SJSA1 (cell line): ENCODE results near the gene C2orf92. TPM values are rescaled to one million over a fixed set of nuclear protein-coding genes. Genes with fewer than 3 reads are reported as not detected.
"Not testable (repeated sequence)": the region's sequence is repeated elsewhere in the genome, so short reads cannot be mapped to it uniquely, and the experiment has no call there.

Source experiments
- DNase-seq, 2 experiments: peaks; one replicate each; pipeline ENCODE4 v3.0.0-alpha.2; 2015 to 2020; ENCODE audit warnings: low spot score in 2 of 2, low read depth in 1 of 2
- H3K27ac ChIP-seq: fragments of 250-450 bp; sonication (Bioruptor Pico); 2 replicates; pipeline ENCODE4 v1.5.1; 2020; ENCODE audit warnings: mild to moderate bottlenecking, moderate library complexity
- H3K27me3 ChIP-seq: fragments of 250-450 bp; sonication (Bioruptor Pico); replicated peaks from 2 replicates; pipeline ENCODE4 v1.5.1; 2020; ENCODE audit warnings: mild to moderate bottlenecking, moderate library complexity
- H3K36me3 ChIP-seq: fragments of 250-450 bp; sonication (Bioruptor Pico); 2 replicates; pipeline ENCODE4 v1.5.1; 2020; ENCODE audit warnings: mild to moderate bottlenecking
- H3K4me1 ChIP-seq: fragments of 250-450 bp; sonication (Bioruptor Pico); replicated peaks from 2 replicates; pipeline ENCODE4 v1.6.1; 2021; ENCODE audit warnings: mild to moderate bottlenecking
- H3K4me3 ChIP-seq: fragments of 250-450 bp; sonication (Bioruptor Pico); 2 replicates; pipeline ENCODE4 v1.5.1; 2020; ENCODE audit warnings: mild to moderate bottlenecking
- H3K9me3 ChIP-seq: fragments of 250-450 bp; sonication (Bioruptor Pico); replicated peaks from 2 replicates; pipeline ENCODE4 v1.5.1; 2020; ENCODE audit warnings: mild to moderate bottlenecking
- total RNA-seq: library from RNA; depleted of rRNA; stranded (reverse); fragments of >200 nt; shearing (Covaris generic); gene quantifications from 2 replicates; pipeline ENCODE4 v1.2.3, GENCODE V29; 2014

The C2orf92 gene
- total RNA-seq, 1 experiment from 2014 or later, result 0.24 TPM

GRCh38 chr2:97707362-97708047 lies 38.0 kb downstream of the C2orf92 start:
- no peak overlapping the region for H3K4me3 ChIP-seq
- no peaks in the 10 kb centered on the region for H3K36me3 ChIP-seq
- peaks cover 9% of the 10 kb centered on the region for H3K27me3 ChIP-seq
- DNase-seq, result no peak
- H3K4me1 ChIP-seq, result no peaks in the 10 kb centered on the region
- no peak overlapping the region for H3K27ac ChIP-seq
- H3K9me3 ChIP-seq, result no peaks in the 10 kb centered on the region

- Histone ChIP-seq H3K4me1 (no peaks in the 10 kb centered on the region), H3K36me3 (no peaks in the 10 kb centered on the region), H3K27me3 (peaks cover 9% of the 10 kb centered on the region), H3K9me3 (no peaks in the 10 kb centered on the region), H3K4me3 (no peak overlapping the region), H3K27ac (no peak overlapping the region)
- no peak for DNase-seq
These were observed 38.5 kb downstream of the C2orf92 start for GRCh38 chr2:97708048-97708380.

DNA sequence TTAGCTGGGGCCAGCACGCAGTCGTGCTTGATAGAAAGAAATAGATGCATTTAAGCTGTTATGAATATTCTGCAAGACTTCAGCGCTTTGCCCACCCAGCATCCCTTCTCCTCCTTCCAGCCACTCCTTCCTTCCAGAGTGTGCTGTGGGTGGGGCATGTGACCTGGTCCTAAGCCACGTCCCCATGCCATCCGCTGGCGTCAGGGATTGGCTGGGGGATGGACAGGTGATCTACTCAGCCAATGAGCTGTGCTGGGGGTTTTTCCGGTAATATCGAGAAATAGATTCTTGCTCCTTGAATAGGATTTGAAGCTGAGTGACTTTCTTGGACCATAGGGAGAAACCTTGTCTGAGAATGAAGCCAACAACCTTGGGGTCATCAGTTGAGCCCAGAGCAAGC lies 39.1 kb downstream of the C2orf92 start:
- H3K4me3 ChIP-seq, result no peak overlapping the region
- peaks cover 8% of the 10 kb centered on the region for H3K27me3 ChIP-seq
- H3K9me3 ChIP-seq, result no peaks in the 10 kb centered on the region

DNA sequence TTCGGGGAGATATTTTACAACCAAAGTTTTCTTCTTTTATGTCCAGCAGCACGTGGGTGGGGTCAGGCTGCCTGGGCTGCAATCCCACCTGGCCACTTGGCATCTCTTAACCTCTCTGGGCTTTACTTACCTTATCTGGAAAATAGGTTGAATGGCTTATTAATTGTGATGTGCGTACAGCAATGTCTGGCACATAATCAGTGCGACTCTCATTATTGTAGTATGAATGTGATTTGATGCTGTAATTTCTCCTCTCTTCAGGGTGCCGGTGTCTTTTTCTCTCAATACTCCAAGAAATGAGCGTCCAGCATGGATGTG lies 41.8 kb downstream of the C2orf92 start:
- no peaks in the 10 kb centered on the region for H3K27me3 ChIP-seq
- H3K27ac ChIP-seq, result no peak overlapping the region
- no peak overlapping the region for H3K4me3 ChIP-seq
- no peaks in the 10 kb centered on the region for H3K4me1 ChIP-seq
- H3K9me3 ChIP-seq, result no peaks in the 10 kb centered on the region
- H3K36me3 ChIP-seq, result no peaks in the 10 kb centered on the region
- no peak for DNase-seq

More for the DNA sequence above, 39.1 kb downstream of the C2orf92 start:
- Histone ChIP-seq H3K4me1 (no peaks in the 10 kb centered on the region), H3K36me3 (no peaks in the 10 kb centered on the region), H3K27ac (no peak overlapping the region)
- DNase-seq, result no peak

DNA sequence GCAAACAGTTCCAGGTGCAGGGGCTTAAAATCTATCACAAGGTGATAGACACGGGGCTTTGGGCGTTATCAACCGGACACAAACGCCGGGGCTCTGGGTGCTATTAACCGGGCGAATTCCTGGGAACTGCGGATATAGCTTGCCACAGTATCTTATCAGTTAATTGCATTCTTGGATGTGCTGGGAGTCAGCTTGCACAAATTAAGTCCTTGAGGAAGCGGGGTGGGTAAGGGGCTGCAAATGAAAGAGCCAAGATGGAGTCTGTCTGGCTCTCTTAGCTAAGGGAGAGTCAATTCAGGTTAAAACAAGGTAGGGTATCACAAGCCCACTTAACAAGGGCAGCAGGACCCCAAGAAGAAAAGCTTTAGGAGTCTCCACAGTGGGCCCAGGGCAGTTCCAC lies 42.7 kb downstream of the C2orf92 start:
- H3K36me3 ChIP-seq, DNase-seq: not testable (repeated sequence)

GRCh38 chr2:97712693-97713295 lies 43.3 kb downstream of the C2orf92 start:
- H3K4me1 ChIP-seq, result no peaks in the 10 kb centered on the region
- DNase-seq, result no peak
- no peak overlapping the region for H3K27ac ChIP-seq
- H3K9me3 ChIP-seq, result no peaks in the 10 kb centered on the region
- no peak overlapping the region for H3K4me3 ChIP-seq
- no peaks in the 10 kb centered on the region for H3K36me3 ChIP-seq
- no peaks in the 10 kb centered on the region for H3K27me3 ChIP-seq

More for the DNA sequence above, 42.7 kb downstream of the C2orf92 start:
- H3K9me3 ChIP-seq, H3K4me1 ChIP-seq, H3K27ac ChIP-seq, H3K27me3 ChIP-seq, H3K4me3 ChIP-seq: not testable (repeated sequence)

- H3K27me3 ChIP-seq, result no peaks in the 10 kb centered on the region
- no peaks in the 10 kb centered on the region for H3K4me1 ChIP-seq
- H3K27ac ChIP-seq, result no peak within 1 kb of the TSS
- no peak within 1 kb of the TSS for H3K4me3 ChIP-seq
- no peaks in the 10 kb centered on the region for H3K36me3 ChIP-seq
- DNase-seq, result no peak
- no peaks in the 10 kb centered on the region for H3K9me3 ChIP-seq
These were observed 44.0 kb downstream of the C2orf92 start, which contains the start of gene ZAP70 for GRCh38 chr2:97713296-97714083. TSS of gene ZAP70 (plus strand) at chr2:97713576. CDS start at chr2:97724037, 10,461 bp downstream.

- Histone ChIP-seq H3K9me3 (no peaks in the 10 kb centered on the region), H3K27ac (no peak overlapping the region), H3K36me3 (no peaks in the 10 kb centered on the region), H3K27me3 (no peaks in the 10 kb centered on the region), H3K4me3 (no peak overlapping the region), H3K4me1 (no peaks in the 10 kb centered on the region)
- no peak for DNase-seq
These were observed 44.8 kb downstream of the C2orf92 start for GRCh38 chr2:97714084-97714949.

- no peak overlapping the region for H3K4me3 ChIP-seq
- no peaks in the 10 kb centered on the region for H3K9me3 ChIP-seq
- H3K27me3 ChIP-seq, result no peaks in the 10 kb centered on the region
- DNase-seq, result no peak
- no peak overlapping the region for H3K27ac ChIP-seq
- H3K4me1 ChIP-seq, result no peaks in the 10 kb centered on the region
- no peaks in the 10 kb centered on the region for H3K36me3 ChIP-seq
These were observed 45.6 kb downstream of the C2orf92 start for GRCh38 chr2:97714950-97715652.

DNA sequence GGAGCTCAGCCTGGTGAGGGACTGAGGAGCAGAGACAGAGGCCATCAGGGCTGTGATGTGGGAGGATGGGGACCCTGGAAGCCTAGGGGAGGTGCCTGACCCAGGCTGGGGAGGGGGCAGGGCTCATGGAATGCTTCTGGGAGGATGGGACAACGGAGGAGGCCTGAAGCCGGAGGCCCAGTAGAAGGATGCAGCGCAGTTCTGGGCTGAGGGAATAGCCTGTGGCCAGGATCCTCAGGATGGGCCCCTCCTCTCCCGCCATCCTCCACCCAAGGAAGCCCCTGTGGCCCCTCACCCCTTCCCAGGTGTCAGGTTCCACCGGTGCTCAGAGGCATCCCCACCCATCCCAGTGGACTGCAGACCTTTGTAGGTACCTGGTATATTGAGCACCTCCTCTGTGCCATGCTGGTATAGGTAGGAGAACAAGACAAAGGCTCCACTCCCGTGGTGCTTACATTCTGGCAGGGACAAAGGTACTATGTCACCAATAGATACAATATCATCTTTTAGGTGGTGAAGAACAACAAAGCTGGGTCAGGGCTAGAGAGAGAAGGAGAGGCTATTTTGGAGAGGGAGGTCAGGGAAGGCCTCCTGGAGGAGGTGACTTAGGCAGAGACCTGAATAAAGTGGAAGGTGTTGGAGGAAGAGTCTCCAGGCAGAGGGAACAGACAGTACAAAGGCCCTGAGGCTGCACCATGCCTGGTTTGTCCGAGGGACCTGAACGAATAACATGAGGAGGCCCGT lies 46.6 kb downstream of the C2orf92 start:
- no peak overlapping the region for H3K27ac ChIP-seq
- no peak for DNase-seq
- H3K4me1 ChIP-seq, result no peaks in the 10 kb centered on the region
- no peaks in the 10 kb centered on the region for H3K36me3 ChIP-seq
- no peak overlapping the region for H3K4me3 ChIP-seq
- no peaks in the 10 kb centered on the region for H3K27me3 ChIP-seq
- no peaks in the 10 kb centered on the region for H3K9me3 ChIP-seq

DNA sequence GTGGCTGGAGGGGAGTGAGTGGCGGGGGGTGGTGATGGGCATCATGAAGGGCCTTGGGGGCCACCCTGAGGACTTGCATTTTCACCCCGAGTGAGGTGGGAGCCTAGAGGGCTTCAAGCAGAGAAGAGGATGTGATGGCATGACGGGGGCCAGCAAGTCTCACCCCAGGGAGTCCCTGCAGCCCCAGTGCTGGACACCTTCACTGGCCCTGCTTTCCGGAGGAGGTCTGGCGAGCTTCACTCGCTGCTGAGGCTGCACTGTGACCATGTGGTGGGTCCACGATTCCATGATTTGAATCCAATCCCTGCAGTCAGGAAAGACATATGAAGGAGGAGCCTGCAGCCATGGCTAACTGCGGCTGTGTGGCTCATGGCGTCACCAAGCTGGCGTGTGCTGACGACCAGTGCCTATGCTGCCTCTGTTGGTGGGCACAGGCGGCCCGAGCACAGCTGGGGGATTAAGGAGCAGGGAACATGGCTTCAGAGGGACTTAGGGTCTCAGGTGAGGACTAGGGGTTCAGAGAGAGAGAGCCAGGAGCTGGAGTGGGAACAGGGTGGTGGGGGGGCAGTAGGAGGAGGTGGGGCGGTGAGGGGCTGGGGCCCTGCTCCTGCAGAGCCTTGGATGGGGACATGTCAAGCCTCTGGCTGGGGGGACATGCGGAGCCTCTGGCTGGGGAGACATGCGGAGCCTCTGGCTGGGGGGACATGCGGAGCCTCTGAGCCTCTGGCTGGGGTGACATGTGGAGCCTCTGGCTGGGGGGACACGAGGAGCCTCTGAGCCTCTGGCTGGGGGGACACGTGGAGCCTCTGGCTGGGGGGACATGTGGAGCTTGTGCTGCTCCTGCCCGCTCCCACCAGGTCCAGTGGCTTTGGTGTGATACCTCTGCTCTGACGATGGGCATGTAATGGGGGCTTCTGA lies 47.4 kb downstream of the C2orf92 start:
- Histone ChIP-seq H3K4me1 (no peaks in the 10 kb centered on the region), H3K36me3 (no peaks in the 10 kb centered on the region), H3K27ac (no peak overlapping the region), H3K9me3 (no peaks in the 10 kb centered on the region), H3K4me3 (no peak overlapping the region), H3K27me3 (no peaks in the 10 kb centered on the region)
- no peak for DNase-seq

DNA sequence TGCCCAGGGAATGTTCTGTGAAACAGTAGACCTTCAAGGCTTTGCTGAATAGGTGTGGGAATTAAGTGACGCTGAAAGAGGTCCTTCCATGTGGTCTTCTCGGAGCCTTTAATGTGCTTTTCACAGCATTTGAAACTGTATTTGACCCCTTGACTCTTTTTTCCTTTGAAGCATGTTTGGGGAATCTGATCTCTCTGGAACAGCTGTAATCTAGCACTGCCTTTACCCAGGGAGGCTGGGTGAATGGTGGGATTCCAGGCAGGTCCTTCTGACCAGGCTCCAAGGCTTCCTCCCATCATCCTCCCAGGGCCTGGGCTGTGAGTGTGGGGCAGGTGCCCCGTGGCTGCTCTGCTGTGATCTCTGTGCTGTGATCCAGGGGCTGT lies 48.1 kb downstream of the C2orf92 start:
- Histone ChIP-seq H3K4me3 (no peak overlapping the region), H3K36me3 (no peaks in the 10 kb centered on the region), H3K9me3 (no peaks in the 10 kb centered on the region), H3K27ac (no peak overlapping the region), H3K27me3 (0 out of 2 replicates have a peak, but pooled peaks cover 3% of the 10 kb centered on the region), H3K4me1 (no peaks in the 10 kb centered on the region)
- no peak for DNase-seq
